ENCODE results near the gene LGI4.
A peak's percentile ranks its signal among the peaks of the same experiment; 100 is the strongest.
"Not testable (repeated sequence)": the region's sequence is repeated elsewhere in the genome, so short reads cannot be mapped to it uniquely, and the experiment has no call there.

Gene LGI4

DNA sequence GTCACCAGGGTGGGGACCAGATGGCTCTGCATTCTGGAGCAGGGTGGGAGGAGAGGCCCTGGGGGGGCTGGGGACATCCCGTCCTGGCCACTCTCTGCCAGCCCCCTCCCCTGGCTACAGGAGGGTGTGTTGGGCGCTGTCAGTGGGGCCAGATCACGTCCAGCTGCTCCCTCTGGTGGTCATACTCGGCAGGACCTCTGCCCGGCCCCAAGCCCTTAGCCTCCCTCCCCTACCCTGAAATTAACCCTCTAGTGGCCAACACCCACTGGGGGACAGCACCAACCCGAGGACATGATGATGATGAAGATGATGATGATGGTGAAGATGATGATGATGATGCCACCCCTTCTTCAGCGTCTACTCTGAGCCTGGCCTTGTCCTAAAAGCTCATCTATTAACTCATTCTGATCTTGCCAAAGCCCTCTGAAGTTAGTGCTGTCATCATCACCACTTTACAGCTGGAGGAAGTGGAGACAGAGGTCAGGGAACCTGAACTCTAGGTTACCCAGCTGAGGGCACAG is 590 bp upstream of the LGI4 start:
- H3K4me3 ChIP-seq (ENCODE audit: low read length), result no peak overlapping the region
- TF ChIP-seq CTCF (conservative IDR thresholded peaks at IDR 0.05; ENCODE audit: low read depth, low read length), result peak; percentile 86
- no peak for DNase-seq (ENCODE audit: low read depth)

DNA sequence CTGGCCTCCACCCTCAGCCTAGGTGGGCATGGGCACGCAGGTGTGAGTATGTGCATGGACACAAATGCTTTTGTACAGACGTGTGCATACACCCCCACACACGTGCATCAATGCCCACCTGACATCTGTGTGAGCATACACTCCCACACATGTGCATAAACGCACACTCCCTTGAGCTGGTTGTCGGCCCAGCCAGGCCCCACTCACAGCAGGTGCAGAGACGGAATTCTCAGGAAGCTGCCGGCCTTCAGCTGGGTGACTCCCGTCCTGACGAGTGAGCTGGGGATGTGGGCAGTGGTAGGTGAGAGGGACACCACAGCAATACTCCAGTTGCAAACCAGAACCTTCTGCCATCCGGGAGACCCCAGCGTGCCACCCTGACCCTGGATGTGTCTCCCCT is 1.0 kb downstream of the LGI4 start:
- no peak overlapping the region for H3K4me3 ChIP-seq (ENCODE audit: low read length)
- no peak for DNase-seq (ENCODE audit: low read depth)
- no peak for TF ChIP-seq CTCF (conservative IDR thresholded peaks at IDR 0.05; ENCODE audit: low read depth, low read length)

DNA sequence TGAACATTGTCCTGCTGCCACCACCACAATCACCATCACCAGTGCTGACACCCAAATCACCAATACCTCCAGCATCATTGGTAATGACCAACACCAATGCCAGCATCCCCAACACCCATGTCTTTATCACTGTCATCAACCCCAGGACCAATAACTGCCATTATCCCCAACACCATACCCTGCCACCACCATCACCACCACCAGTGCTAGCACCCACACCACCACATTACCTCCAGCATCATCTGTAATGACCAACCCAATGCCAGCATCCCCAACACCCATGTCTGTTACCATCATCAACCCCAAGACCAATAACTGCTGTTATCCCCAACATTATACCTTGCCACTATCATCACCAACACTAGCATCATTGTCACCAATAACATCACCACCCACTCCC is 2.6 kb downstream of the LGI4 start:
- no peak overlapping the region for H3K4me3 ChIP-seq (ENCODE audit: low read length)
- no peak for DNase-seq (ENCODE audit: low read depth)
- no peak for TF ChIP-seq CTCF (conservative IDR thresholded peaks at IDR 0.05; ENCODE audit: low read depth, low read length)

GRCh38 chr19:35130761-35131720 is 3.8 kb downstream of the LGI4 start:
- H3K4me3 ChIP-seq (ENCODE audit: low read length), result no peak overlapping the region
- no peak for TF ChIP-seq CTCF (conservative IDR thresholded peaks at IDR 0.05; ENCODE audit: low read depth, low read length)
- no peak for DNase-seq (ENCODE audit: low read depth)

- not testable (repeated sequence) for DNase-seq (ENCODE audit: low read depth); H3K4me3 ChIP-seq (ENCODE audit: low read length)
Measured at GRCh38 chr19:35129724-35130274, 5.1 kb downstream of the LGI4 start.

DNA sequence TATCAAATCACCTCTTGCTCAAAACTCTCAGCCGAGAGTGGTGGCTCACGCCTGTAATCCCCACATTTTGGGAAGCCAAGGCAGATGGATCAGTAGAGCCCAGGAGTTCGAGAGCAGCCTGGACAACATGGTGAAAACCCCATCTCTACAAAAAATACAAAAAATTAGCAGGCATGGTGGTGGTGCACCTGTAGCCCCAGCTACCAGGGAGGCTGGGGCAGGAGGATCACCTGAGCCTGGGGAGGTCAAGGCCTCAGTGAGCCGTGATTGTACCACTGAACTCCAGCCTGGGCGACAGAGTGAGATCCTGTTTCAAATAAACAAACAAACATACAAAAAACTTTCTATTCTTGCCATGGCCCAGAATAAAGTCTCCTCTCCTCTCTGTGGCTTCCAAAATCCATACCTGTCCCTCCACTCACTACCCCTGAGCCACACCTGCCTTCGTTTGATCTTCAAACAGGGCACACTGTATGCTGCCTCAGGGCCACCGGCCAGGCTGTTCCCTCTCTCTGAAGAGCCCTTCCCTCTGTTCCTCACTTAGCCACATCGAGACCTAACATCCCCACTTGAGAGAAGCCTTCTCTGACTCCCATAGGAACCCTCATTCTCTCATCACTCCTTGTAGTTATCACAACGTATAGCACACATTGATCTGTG is 6.3 kb downstream of the LGI4 start:
- H3K4me3 ChIP-seq (ENCODE audit: low read length), result no peak overlapping the region
- no peak for TF ChIP-seq CTCF (conservative IDR thresholded peaks at IDR 0.05; ENCODE audit: low read depth, low read length)
- no peak for DNase-seq (ENCODE audit: low read depth)

DNA sequence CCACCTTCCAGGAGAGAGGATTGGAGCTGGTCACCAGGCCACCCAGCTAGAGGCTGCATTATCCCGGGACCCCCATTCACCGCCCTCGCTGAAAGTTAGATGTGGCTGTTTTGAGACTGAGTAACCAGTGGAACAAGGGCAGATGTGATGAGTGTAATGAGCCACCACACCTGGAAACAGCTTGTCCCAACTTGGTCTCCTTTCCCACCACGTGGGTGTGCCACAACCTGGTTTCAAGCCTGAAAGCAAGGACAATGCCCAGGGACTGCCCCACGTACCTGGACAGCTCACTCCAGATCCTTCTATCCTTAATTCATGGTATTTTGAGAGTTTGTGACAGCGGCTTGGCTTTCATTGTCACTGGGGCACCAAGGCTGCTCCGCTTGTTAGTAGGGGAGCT is 7.0 kb downstream of the LGI4 start:
- no peak for TF ChIP-seq CTCF (conservative IDR thresholded peaks at IDR 0.05; ENCODE audit: low read depth, low read length)
- H3K4me3 ChIP-seq (ENCODE audit: low read length), result no peak overlapping the region
- no peak for DNase-seq (ENCODE audit: low read depth)
